Fibroblast of lung (primary cell): Measurements from ENCODE around the gene CASP10. TPM values are rescaled to one million over a fixed set of nuclear protein-coding genes. Genes with fewer than 3 reads are reported as not detected.

ENCODE experiments used
- DNase-seq, 2 donors: peaks; one replicate each; pipeline versions ENCODE4 v3.0.0 to v3.0.0-alpha.2; 2010; ENCODE audit warnings: low read depth in 2 of 2
- H2AFZ ChIP-seq: 2 replicates; pipeline ENCODE4 v1.5.1; 2012; ENCODE audit warnings: low read length, control low read depth, inconsistent platforms
- H3K27ac ChIP-seq: 2 replicates; pipeline ENCODE4 v1.5.1; 2011; ENCODE audit warnings: low read length, control low read depth; ENCODE audit not compliant: insufficient read depth
- H3K27me3 ChIP-seq: 2 replicates; pipeline ENCODE4 v1.5.1; 2011; ENCODE audit warnings: mild to moderate bottlenecking, low read length; ENCODE audit not compliant: control insufficient read depth, insufficient read depth
- H3K36me3 ChIP-seq: 2 replicates; pipeline ENCODE4 v1.5.1; 2011; ENCODE audit warnings: low read length; ENCODE audit not compliant: control insufficient read depth, insufficient read depth
- H3K4me1 ChIP-seq: 2 replicates; pipeline ENCODE4 v1.5.1; 2011; ENCODE audit warnings: low read length; ENCODE audit not compliant: control insufficient read depth, insufficient read depth; ENCODE audit errors: extremely low read depth
- H3K4me2 ChIP-seq: 2 replicates; pipeline ENCODE4 v1.5.1; 2011; ENCODE audit warnings: low read length, control low read depth; ENCODE audit not compliant: insufficient read depth; ENCODE audit errors: extremely low read depth
- H3K4me3 ChIP-seq, 4 experiments: fragments of 200-600 bp in 1 of 4; sonication (generic) in 1 of 4; replicated peaks in 1 of 4; 2 replicates each; pipeline ENCODE4 v1.5.1; 2011 to 2016; ENCODE audit warnings: low read length in 4 of 4, low read depth in 3 of 4, mild to moderate bottlenecking in 3 of 4, control low read depth in 2 of 4, inconsistent platforms in 1 of 4, mixed read lengths in 1 of 4; ENCODE audit not compliant: insufficient read depth in 1 of 4; ENCODE audit errors: control extremely low read depth in 1 of 4
- H3K79me2 ChIP-seq: 2 replicates; pipeline ENCODE4 v1.5.1; 2012; ENCODE audit warnings: mild to moderate bottlenecking, low read length, inconsistent platforms; ENCODE audit not compliant: control insufficient read depth, insufficient read depth
- H3K9ac ChIP-seq: 2 replicates; pipeline ENCODE4 v1.5.1; 2011; ENCODE audit warnings: mild to moderate bottlenecking, low read length, control low read depth; ENCODE audit not compliant: insufficient read depth
- H3K9me3 ChIP-seq: 2 replicates; pipeline ENCODE4 v1.5.1; 2012; ENCODE audit warnings: low read depth, low read length; ENCODE audit not compliant: control insufficient read depth, insufficient read depth
- H4K20me1 ChIP-seq: 2 replicates; pipeline ENCODE4 v1.5.1; 2011; ENCODE audit warnings: low read length; ENCODE audit not compliant: control insufficient read depth, insufficient read depth; ENCODE audit errors: extremely low read depth
- CTCF ChIP-seq, 2 donors: IDR thresholded peaks in 1 of 2; conservative IDR thresholded peaks in 1 of 2; 1 replicate in 1 of 2; 2 replicates in 1 of 2; pipeline ENCODE4 v1.5.1; 2011 to 2012; ENCODE audit warnings: low read length in 2 of 2, control low read depth in 1 of 2, inconsistent platforms in 1 of 2, low read depth in 1 of 2, mild to moderate bottlenecking in 1 of 2
- EZH2 ChIP-seq: IDR thresholded peaks from 2 replicates; pipeline ENCODE4 v1.5.1; 2012; ENCODE audit warnings: low read length, control low read depth, mild to moderate bottlenecking; ENCODE audit errors: missing control alignments
- polyA plus RNA-seq, 2 donors: library from polyadenylated mRNA; depleted of rRNA in 1 of 2; stranded (reverse) in 1 of 2; unstranded in 1 of 2; fragments of >200 nt; gene quantifications; 2 replicates each; pipeline ENCODE4 v1.2.1, GENCODE V29; 2011 to 2012; ENCODE audit warnings: missing spikeins in 1 of 2
- total RNA-seq: library from RNA; depleted of rRNA; stranded (reverse); fragments of >200 nt; gene quantifications from 2 replicates; pipeline ENCODE4 v1.2.1, GENCODE V29; 2014

CASP10 gene
- total and polyA plus RNA-seq, 2 donors (not counting 1 experiment from before 2014, with no cell fraction given) = 5.5 to 8.1 TPM

GRCh38 chr2:201208563-201209252, 25.8 kb downstream of the CASP10 start:
- no peak for TF ChIP-seq CTCF (conservative IDR thresholded peaks at IDR 0.05 in 1 of 2, IDR thresholded peaks at IDR 0.05 in 1 of 2; ENCODE audit: low read depth in 1 of 2, low read length in 2 of 2)
- TF ChIP-seq EZH2 = no peak
- Histone ChIP-seq H3K4me1 (no peaks in the 10 kb centered on the region), H3K79me2 (no peaks in the 10 kb centered on the region), H3K27ac (no peak overlapping the region), H3K27me3 (no peaks in the 10 kb centered on the region), H3K4me2 (no peak overlapping the region), H3K36me3 (no peaks in the 10 kb centered on the region), H3K9ac (no peak overlapping the region), H4K20me1 (no peaks in the 10 kb centered on the region), H3K4me3 (no peak overlapping the region), H2AFZ (no peak overlapping the region), H3K9me3 (no peaks in the 10 kb centered on the region)
- no peak for DNase-seq

- DNase-seq = no peak
- H3K9me3 ChIP-seq = no peaks in the 10 kb centered on the region
- H3K79me2 ChIP-seq = no peaks in the 10 kb centered on the region
- no peak overlapping the region for H3K4me2 ChIP-seq
- no peak overlapping the region for H3K4me3 ChIP-seq
- H3K27me3 ChIP-seq = no peaks in the 10 kb centered on the region
- no peak overlapping the region for H3K27ac ChIP-seq
- H3K36me3 ChIP-seq = no peaks in the 10 kb centered on the region
- no peaks in the 10 kb centered on the region for H3K4me1 ChIP-seq
- H4K20me1 ChIP-seq = no peaks in the 10 kb centered on the region
- no peak for TF ChIP-seq EZH2
- no peak for TF ChIP-seq CTCF (conservative IDR thresholded peaks at IDR 0.05 in 1 of 2, IDR thresholded peaks at IDR 0.05 in 1 of 2; ENCODE audit: low read depth in 1 of 2, low read length in 2 of 2)
- H3K9ac ChIP-seq = no peak overlapping the region
- no peak overlapping the region for H2AFZ ChIP-seq
These were observed 33.0 kb downstream of the CASP10 start for GRCh38 chr2:201215963-201216362.

GRCh38 chr2:201216918-201217317, 34.0 kb downstream of the CASP10 start:
- Histone ChIP-seq H3K27ac (no peak overlapping the region), H3K9me3 (no peaks in the 10 kb centered on the region), H3K4me1 (no peaks in the 10 kb centered on the region), H3K4me2 (no peak overlapping the region), H3K27me3 (no peaks in the 10 kb centered on the region), H3K4me3 (no peak overlapping the region), H2AFZ (no peak overlapping the region), H3K9ac (no peak overlapping the region), H4K20me1 (no peaks in the 10 kb centered on the region), H3K79me2 (no peaks in the 10 kb centered on the region), H3K36me3 (no peaks in the 10 kb centered on the region)
- TF ChIP-seq CTCF (conservative IDR thresholded peaks at IDR 0.05 in 1 of 2, IDR thresholded peaks at IDR 0.05 in 1 of 2; ENCODE audit: low read depth in 1 of 2, low read length in 2 of 2) (no peak), EZH2 (no peak)
- no peak for DNase-seq
